ENCODE measurements around the gene CSAD. TPM values are rescaled to one million over a fixed set of nuclear protein-coding genes. Genes with fewer than 3 reads are reported as not detected.

The CSAD gene
- total and polyA plus RNA-seq, 7 experiments from 2014 or later, result 1.3 to 76.3 (median 66.0) TPM

DNA sequence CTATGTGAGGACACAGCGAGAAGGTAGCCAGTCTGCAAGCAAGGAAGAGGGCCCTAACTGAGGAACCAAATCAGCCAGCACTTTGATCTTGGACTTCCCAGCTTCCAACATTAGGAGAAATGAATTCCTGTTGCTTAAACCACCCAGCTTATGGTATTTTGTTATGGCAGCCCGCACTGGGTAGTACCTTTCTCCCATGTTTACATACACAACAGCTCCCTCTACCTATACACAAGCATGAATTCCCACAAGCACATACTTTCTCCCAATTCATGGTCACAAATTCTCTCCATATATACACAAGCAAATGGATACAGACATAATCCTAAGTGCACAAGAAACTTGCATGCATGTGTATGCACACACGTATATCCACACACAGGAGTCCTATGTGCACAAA, 19.0 kb upstream of the CSAD start:
- Histone ChIP-seq H3K27ac (ENCODE audit: low read depth, low read length) (peak overlapping the region; percentile 75), H3K4me1 (ENCODE audit: control insufficient read depth in 2 of 2, insufficient read depth in 2 of 2, low read length in 2 of 2) (peaks cover 64 to 85% of the 10 kb centered on the region in 2 donors), H3K27me3 (ENCODE audit: control insufficient read depth in 2 of 2, insufficient read depth in 2 of 2, low read length in 2 of 2) (no peaks in the 10 kb centered on the region), H3K4me3 (ENCODE audit: low read length) (peak overlapping the region; percentile 21), H3K36me3 (ENCODE audit: control insufficient read depth in 2 of 3, insufficient read depth in 3 of 3, low read length in 3 of 3) (peaks cover 26 to 35% (median 35%) of the 10 kb centered on the region in 3 experiments), H3K9me3 (ENCODE audit: control insufficient read depth in 2 of 3, low read length in 3 of 3) (no peaks in the 10 kb centered on the region)
- Mint-ChIP-seq H3K27ac (peak overlapping the region; percentile 48 to 95 (median 92)), H3K27me3 (no peaks in the 10 kb centered on the region), H3K4me3 (peak overlapping the region; percentile 60 to 90 (median 76)), H3K9me3 (peaks cover 0 to 2% (median 0%) of the 10 kb centered on the region in 11 donors), H3K4me1 (peaks cover 51 to 84% (median 73%) of the 10 kb centered on the region in 7 donors), H3K36me3 (peaks cover 6 to 70% (median 24%) of the 10 kb centered on the region in 5 donors)
- CTCF ChIA-PET, result interaction anchor here (1.2 to 10.2 kb wide), 4 partner anchors 12 to 146 kb away, joined by 4 to 88 read pairs (median 27); partner anchors contain the start of gene ITGB7
- DNase-seq, result no peak
- no peak for ATAC-seq
- intact Hi-C loops (cut with micrococcal nuclease), result no loop called here
- POLR2A ChIA-PET, result interaction anchor here (0.5 to 10.4 kb wide), 10 partner anchors 8 to 128 kb away, joined by 3 to 217 read pairs (median 6); partner anchors contain the start of genes CSAD, ITGB7, MYG1 and PFDN5

DNA sequence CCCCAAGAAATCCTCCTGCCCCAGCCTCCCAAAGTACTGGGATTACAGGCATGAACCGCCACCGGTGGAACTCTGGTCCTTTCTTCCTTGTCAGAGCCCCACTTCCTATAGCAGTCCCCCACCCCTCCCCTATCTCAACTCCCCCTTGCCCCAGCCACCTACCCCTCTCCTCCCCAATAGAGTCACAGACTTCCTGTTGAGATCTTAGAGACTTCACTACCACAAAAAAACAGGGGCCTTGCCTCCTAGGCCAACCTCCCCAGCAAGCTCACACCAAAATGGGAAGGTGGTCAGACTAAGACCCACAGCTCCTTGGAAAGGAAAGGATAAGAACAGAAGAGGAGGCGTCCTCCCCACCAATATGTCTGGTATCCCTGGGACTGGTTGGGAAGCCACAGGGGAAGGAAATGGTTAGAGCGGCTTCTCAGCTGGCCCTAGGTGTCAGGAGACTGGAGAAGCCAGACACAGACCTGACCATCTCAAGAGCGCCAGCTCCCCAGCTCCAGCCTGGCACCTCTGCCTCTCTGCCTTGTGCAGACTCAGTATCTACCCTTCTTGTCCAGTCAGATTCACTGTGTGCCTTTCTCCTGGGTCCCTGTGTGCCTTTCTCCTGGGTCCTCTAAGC, 17.9 kb upstream of the CSAD start:
- peak overlapping the region; percentile 46 for H3K4me3 ChIP-seq (ENCODE audit: low read length)
- Mint-ChIP-seq H3K4me3 (peak overlapping the region; percentile 73 to 90 (median 84)), H3K27ac (peak overlapping the region; percentile 90 to 98 (median 95)), H3K9me3 (peaks cover 0 to 2% (median 0%) of the 10 kb centered on the region in 11 donors), H3K36me3 (peaks cover 6 to 68% (median 24%) of the 10 kb centered on the region in 5 donors), H3K4me1 (peaks cover 45 to 77% (median 66%) of the 10 kb centered on the region in 7 donors), H3K27me3 (no peaks in the 10 kb centered on the region)
- intact Hi-C loops (cut with micrococcal nuclease), result loop anchor here (1.0 kb wide), 6 partner anchors 8 to 39 kb away; partner anchors contain the start of genes CSAD (in 1 of the 2), ITGB7 (in 1 of the 2) and ZNF740 (in 1 of the 2)
- POLR2A ChIA-PET, result interaction anchor here (0.6 to 10.4 kb wide), 11 partner anchors 11 to 180 kb away, joined by 3 to 217 read pairs (median 4); partner anchors contain the start of genes CSAD, ITGB7, MYG1 and PFDN5
- H3K9me3 ChIP-seq (ENCODE audit: control insufficient read depth in 2 of 3, low read length in 3 of 3), result no peaks in the 10 kb centered on the region
- peaks cover 32 to 46% (median 43%) of the 10 kb centered on the region in 3 experiments for H3K36me3 ChIP-seq (ENCODE audit: control insufficient read depth in 2 of 3, insufficient read depth in 3 of 3, low read length in 3 of 3)
- H3K27ac ChIP-seq (ENCODE audit: low read depth, low read length), result peak overlapping the region; percentile 75
- DNase-seq (peak in 5 of 9 donors; percentile 39 to 58 (median 54)), ATAC-seq (peak; percentile 64)
- CTCF ChIA-PET, result interaction anchor here (0.8 to 10.2 kb wide), 10 partner anchors 11 to 132 kb away, joined by 3 to 88 read pairs (median 5); partner anchors contain the start of genes AAAS, CSAD, ITGB7 and ZNF740
- H3K27me3 ChIP-seq (ENCODE audit: control insufficient read depth in 2 of 2, insufficient read depth in 2 of 2, low read length in 2 of 2), result no peaks in the 10 kb centered on the region
- H3K4me1 ChIP-seq (ENCODE audit: control insufficient read depth in 2 of 2, insufficient read depth in 2 of 2, low read length in 2 of 2), result peaks cover 53 to 76% of the 10 kb centered on the region in 2 donors

DNA sequence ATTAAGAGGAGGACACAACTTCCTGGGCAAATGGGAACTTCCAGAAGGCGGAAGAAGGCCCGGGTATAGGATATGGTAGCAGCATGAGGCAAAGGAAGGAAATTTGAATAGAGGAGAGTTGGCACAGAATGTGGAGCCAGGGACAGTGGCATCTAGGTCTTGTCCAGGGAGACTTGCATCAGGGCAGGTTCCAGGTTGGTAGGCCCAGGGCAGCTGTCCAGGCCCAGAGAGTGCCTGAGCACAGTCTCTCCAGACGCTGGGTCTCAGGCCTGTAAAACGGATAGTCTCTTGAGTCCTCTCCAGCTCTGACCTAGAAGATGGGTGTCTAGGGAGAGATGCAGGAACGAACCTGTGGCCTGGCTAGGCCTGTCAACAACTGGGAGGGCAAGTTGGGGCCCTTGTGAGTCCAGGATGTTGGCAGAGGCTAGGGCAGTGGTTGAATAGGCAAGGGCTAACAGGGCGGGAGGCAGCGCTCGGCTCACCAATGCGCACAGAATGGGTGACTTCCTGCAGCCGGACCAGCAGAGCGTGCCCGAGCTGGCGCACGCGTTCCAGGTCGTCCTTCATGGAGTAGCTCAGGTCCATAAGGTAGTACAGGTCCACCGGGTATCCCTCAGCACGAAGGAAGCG, 16.4 kb upstream of the CSAD start:
- CTCF ChIA-PET, result interaction anchor here (0.6 to 10.2 kb wide), 10 partner anchors 10 to 131 kb away, joined by 3 to 88 read pairs (median 6); partner anchors contain the start of genes CSAD, ESPL1, ITGB7 and SOAT2
- H3K36me3 Mint-ChIP-seq, result peaks cover 6 to 72% (median 24%) of the 10 kb centered on the region in 5 donors
- no peaks in the 10 kb centered on the region for H3K27me3 ChIP-seq (ENCODE audit: control insufficient read depth in 2 of 2, insufficient read depth in 2 of 2, low read length in 2 of 2)
- peaks cover 43 to 63% of the 10 kb centered on the region in 2 donors for H3K4me1 ChIP-seq (ENCODE audit: control insufficient read depth in 2 of 2, insufficient read depth in 2 of 2, low read length in 2 of 2)
- peaks cover 43 to 75% (median 56%) of the 10 kb centered on the region in 7 donors for H3K4me1 Mint-ChIP-seq
- no peaks in the 10 kb centered on the region for H3K9me3 ChIP-seq (ENCODE audit: control insufficient read depth in 2 of 3, low read length in 3 of 3)
- peaks cover 0 to 2% (median 0%) of the 10 kb centered on the region in 11 donors for H3K9me3 Mint-ChIP-seq
- H3K27me3 Mint-ChIP-seq, result no peaks in the 10 kb centered on the region
- peak overlapping the region; percentile 75 for H3K27ac ChIP-seq (ENCODE audit: low read depth, low read length)
- ATAC-seq (no peak), DNase-seq (no peak)
- H3K36me3 ChIP-seq (ENCODE audit: control insufficient read depth in 2 of 3, insufficient read depth in 3 of 3, low read length in 3 of 3), result peaks cover 32 to 61% (median 50%) of the 10 kb centered on the region in 3 experiments
- peak overlapping the region; percentile 11 to 88 (median 81) for H3K27ac Mint-ChIP-seq
- no peak overlapping the region for H3K4me3 ChIP-seq (ENCODE audit: low read length)
- intact Hi-C loops (cut with micrococcal nuclease), result no loop called here
- H3K4me3 Mint-ChIP-seq, result peak overlapping the region in 8 of 10 donors; percentile 18 to 67 (median 54)
- POLR2A ChIA-PET, result interaction anchor here (0.7 to 10.4 kb wide), 9 partner anchors 12 to 118 kb away, joined by 3 to 217 read pairs (median 6); partner anchors contain the start of genes CSAD, ITGB7, PFDN5 and SPRYD3

DNA sequence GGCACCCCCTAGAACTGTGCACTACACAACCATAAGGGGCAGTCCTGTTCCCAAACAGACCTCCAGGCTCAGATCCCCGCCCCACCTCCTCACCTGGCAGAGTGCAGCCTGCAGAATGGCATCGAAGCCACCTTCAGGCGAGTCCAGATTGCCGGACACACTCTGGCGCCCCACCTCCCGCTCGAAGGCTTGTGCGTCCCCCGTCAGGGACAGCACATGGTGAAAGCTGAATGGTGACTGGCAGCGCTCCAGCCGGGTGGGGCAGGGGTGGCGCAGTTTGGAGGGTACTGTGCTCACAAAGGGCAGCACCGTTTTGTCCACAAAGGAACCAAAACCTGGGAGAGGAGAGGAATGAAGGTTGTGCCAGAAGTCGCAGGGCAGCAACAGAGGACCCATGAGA, 15.8 kb upstream of the CSAD start:
- peaks cover 40 to 72% (median 53%) of the 10 kb centered on the region in 7 donors for H3K4me1 Mint-ChIP-seq

DNA sequence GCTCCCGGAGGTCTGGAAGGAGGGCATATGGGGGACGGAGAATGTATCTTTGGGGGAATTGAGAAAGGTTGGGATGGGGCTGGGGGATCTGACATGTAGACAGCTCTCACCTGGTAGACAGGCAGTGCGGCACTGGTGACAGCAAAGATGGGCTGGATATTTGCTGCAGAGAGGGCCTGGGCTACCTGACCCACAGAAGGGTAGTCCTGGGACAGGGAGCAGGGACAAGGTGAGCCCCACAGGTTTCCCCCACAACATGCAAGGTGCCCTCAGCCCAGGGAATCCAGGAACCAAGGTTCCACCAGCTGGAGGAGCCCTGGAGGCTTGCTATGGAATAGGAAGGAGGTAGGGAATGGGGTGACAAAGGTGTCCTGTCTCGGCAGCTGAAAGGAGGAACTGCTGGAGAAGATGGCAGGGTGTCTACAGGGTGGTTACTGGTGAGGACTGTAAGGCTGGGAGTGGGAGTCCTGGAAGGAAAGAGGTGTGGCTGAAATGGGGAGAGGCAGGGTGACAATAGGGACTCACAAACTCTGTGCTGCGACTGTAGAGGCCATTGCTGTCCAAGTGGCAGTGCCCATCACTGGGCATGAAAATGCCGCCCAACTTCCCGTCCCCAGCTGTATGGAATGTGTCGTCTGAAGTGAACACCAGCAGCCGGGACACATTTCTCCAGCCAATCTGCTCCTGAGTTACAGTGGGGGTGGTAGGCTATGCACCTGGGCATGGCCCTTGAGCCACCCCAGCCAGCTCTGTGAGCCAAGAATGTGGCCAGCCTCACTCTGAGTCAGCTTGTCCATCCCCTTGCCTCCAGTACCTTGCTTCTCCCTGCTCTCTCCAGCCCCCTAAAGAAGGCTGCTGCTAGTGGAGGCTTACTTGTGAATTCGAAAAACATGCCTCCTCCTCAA, 15.0 kb upstream of the CSAD start:
- Mint-ChIP-seq H3K36me3 (peaks cover 6 to 72% (median 18%) of the 10 kb centered on the region in 5 donors), H3K9me3 (peaks cover 0 to 2% (median 0%) of the 10 kb centered on the region in 11 donors), H3K4me3 (peak overlapping the region in 2 of 10 donors; percentile 16 to 25), H3K27me3 (no peaks in the 10 kb centered on the region), H3K4me1 (peaks cover 37 to 68% (median 52%) of the 10 kb centered on the region in 7 donors), H3K27ac (peak overlapping the region; percentile 31 to 90 (median 81))
- Histone ChIP-seq H3K9me3 (ENCODE audit: control insufficient read depth in 2 of 3, low read length in 3 of 3) (no peaks in the 10 kb centered on the region), H3K36me3 (ENCODE audit: control insufficient read depth in 2 of 3, insufficient read depth in 3 of 3, low read length in 3 of 3) (peaks cover 40 to 74% (median 55%) of the 10 kb centered on the region in 3 experiments), H3K27me3 (ENCODE audit: control insufficient read depth in 2 of 2, insufficient read depth in 2 of 2, low read length in 2 of 2) (no peaks in the 10 kb centered on the region), H3K4me3 (ENCODE audit: low read length) (no peak overlapping the region), H3K27ac (ENCODE audit: low read depth, low read length) (peak overlapping the region; percentile 75), H3K4me1 (ENCODE audit: control insufficient read depth in 2 of 2, insufficient read depth in 2 of 2, low read length in 2 of 2) (peaks cover 30 to 50% of the 10 kb centered on the region in 2 donors)
- DNase-seq, result no peak
- CTCF ChIA-PET, result interaction anchor here (0.9 to 10.2 kb wide), 5 partner anchors 9 to 55 kb away, joined by 4 to 88 read pairs (median 7); partner anchors contain the start of genes CSAD, ITGB7 and ZNF740
- no peak for ATAC-seq
- POLR2A ChIA-PET, result interaction anchor here (0.5 to 10.4 kb wide), 8 partner anchors 9 to 100 kb away, joined by 3 to 217 read pairs (median 6); partner anchors contain the start of genes CSAD, ITGB7, PFDN5 and ZNF740
- intact Hi-C loops (cut with micrococcal nuclease), result no loop called here

More for the DNA sequence above, 15.8 kb upstream of the CSAD start:
- CTCF ChIA-PET, result interaction anchor here (2.3 to 10.2 kb wide), 4 partner anchors 9 to 37 kb away, joined by 9 to 88 read pairs (median 38); partner anchors contain the start of genes CSAD, ITGB7 and ZNF740
- Mint-ChIP-seq H3K27me3 (no peaks in the 10 kb centered on the region), H3K27ac (peak overlapping the region; percentile 31 to 90 (median 82)), H3K36me3 (peaks cover 6 to 76% (median 24%) of the 10 kb centered on the region in 5 donors), H3K9me3 (peaks cover 0 to 2% (median 0%) of the 10 kb centered on the region in 11 donors), H3K4me3 (peak overlapping the region in 7 of 10 donors; percentile 16 to 67 (median 54))
- H3K4me3 ChIP-seq (ENCODE audit: low read length), result no peak overlapping the region
- H3K4me1 ChIP-seq (ENCODE audit: control insufficient read depth in 2 of 2, insufficient read depth in 2 of 2, low read length in 2 of 2), result peaks cover 37 to 57% of the 10 kb centered on the region in 2 donors
- peak overlapping the region; percentile 75 for H3K27ac ChIP-seq (ENCODE audit: low read depth, low read length)
- no peaks in the 10 kb centered on the region for H3K9me3 ChIP-seq (ENCODE audit: control insufficient read depth in 2 of 3, low read length in 3 of 3)
- ATAC-seq (no peak), DNase-seq (no peak)
- intact Hi-C loops (cut with micrococcal nuclease), result no loop called here
- POLR2A ChIA-PET, result interaction anchor here (0.5 to 10.4 kb wide), 6 partner anchors 8 to 99 kb away, joined by 3 to 217 read pairs (median 22); partner anchors contain the start of genes CSAD, ITGB7, PFDN5 and ZNF740
- peaks cover 35 to 67% (median 55%) of the 10 kb centered on the region in 3 experiments for H3K36me3 ChIP-seq (ENCODE audit: control insufficient read depth in 2 of 3, insufficient read depth in 3 of 3, low read length in 3 of 3)
- H3K27me3 ChIP-seq (ENCODE audit: control insufficient read depth in 2 of 2, insufficient read depth in 2 of 2, low read length in 2 of 2), result no peaks in the 10 kb centered on the region

All from naive thymus-derived CD4-positive, alpha-beta T cell (primary cell).